ENCODE measurements around the gene MFAP4.

The MFAP4 gene

DNA sequence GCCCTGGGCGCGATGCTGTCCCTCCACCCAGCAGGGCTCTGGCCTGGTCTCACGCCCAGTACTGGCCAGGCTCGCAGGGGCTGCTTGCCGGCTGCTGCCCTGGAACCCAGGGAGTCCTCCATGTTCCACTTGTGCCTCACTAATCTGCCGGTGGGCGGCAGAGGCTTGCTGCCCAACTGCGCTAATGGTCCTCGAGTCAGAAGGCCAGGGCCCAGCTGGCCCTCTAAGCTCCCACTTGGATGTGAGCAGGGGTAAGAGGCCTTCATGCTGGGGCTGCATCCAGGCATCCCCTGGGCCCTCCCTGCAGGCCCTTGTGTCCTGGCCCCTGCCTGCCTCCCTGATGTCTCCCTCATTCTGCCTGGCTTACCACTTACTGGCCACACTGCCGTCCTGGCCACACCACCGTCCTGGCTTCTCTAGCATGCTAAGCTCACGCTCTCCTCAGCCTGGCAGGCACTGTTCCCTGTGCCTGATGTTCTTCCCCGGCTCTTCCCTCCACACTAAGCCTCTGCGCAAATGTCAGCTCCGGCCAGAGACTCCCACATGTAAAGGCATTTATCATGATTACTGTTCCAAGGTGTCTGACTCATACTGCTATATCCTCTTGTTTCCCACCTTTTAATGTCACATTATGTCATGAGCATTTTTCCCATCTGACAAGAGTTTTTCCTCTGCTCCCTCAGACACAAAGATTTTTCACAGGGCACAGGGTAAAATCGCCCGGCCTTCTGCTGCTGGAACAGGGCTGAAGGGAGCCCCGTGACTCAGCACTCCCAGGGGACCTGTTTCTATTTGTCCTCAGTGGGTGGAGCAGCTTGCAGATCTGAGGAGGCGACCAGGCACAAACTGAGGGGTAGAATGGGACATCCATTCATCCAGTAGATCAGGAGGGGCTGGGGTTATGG, 40.4 kb downstream of the MFAP4 start:
- DNase-seq: no peak

DNA sequence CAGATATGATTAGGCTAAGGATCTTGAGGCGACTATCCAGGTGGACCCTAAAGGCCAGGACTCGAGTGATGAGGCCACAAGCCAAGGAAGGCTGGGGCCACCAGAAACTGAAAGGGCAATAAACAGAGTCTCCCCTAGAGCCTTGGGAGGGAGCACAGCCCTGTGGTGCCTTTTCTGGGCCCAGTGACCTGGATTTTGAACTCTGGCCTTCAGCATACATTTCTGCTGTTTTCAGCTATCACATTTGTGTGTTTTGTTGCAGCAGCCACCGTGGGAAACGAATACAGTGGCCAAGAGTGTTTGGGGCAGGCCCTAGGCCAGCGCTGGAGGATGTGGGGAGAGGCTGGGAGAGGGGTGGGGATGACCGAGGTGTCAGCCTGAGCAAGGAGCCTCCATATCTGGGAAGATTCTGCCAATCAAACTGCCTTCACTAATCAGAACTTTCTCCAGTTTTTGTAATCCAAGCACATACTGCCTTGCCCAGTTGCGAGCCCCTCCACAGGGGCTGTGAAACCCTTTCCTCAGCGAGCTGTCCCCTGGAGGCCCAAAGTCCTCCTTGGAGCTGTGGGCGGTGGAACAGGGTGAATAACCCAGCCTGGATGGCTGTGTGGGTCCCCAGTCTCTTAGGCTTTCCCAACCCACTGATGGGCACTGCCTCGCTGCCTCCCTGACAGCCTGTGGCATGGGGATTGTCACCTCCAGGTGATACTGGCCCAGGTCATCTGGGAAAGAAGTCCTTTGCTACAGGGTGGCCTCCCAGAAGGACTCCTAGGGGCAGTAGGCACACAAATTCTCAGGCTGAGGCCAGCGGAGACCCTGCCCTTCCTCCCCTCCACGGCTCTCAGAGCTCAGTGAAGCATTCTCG, 41.3 kb downstream of the MFAP4 start:
- DNase-seq: no peak

DNA sequence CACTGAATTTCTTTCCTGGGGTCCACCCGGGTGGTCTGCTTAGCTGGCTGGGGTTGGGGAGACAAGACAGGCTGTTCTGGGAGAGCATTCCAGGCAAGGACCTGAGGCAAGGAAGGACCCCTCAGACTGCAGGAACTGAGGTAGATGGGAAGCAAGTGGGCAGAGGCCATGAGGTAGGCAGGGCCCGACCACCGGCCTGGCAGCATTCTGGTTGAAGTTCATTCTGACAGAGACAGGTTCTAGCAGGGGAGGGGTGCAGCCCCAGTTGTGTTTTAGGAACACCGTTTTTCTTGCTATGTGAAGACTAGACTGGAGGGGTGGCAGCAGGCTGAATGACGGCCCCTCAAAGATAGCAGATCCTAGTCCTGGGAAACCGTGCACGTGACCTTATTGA, 41.9 kb downstream of the MFAP4 start:
- DNase-seq: no peak

DNA sequence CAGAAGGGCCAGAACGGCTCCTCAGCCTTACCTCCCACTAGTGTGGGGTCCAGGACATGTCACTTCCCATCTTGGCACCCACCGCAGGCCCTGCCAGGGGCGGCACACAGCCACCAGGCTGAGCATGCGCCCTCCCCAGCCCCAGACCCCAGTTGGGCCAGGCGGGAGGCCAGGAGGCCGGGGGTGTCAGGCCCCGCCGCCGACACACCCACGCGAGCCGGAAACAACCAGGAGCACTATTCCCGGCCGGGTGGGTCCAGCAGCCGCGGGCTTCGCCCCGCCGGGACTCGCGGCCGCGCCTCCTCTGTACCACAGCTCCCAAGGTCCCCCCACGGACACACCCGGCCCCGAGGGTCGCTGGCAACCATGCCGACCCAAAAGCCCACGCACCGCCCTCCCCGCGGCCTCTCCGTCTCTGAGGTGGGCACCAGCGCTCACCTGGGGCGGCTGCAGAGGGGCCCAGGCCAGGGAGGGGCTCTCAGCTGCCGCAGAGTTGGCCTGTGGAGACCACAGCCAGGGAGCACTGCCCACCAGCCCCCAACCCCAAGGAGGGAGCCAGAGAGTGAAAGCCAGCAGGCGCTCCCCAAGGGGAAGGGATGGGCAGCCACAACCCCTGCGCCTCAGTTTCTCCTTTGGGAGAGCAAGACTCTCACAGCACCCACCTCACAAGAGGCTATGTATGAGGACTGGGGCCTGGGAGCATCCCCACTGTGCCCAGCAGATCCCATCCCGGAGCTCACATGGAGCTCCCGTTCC, 42.5 kb downstream of the MFAP4 start:
- DNase-seq: no peak

DNA sequence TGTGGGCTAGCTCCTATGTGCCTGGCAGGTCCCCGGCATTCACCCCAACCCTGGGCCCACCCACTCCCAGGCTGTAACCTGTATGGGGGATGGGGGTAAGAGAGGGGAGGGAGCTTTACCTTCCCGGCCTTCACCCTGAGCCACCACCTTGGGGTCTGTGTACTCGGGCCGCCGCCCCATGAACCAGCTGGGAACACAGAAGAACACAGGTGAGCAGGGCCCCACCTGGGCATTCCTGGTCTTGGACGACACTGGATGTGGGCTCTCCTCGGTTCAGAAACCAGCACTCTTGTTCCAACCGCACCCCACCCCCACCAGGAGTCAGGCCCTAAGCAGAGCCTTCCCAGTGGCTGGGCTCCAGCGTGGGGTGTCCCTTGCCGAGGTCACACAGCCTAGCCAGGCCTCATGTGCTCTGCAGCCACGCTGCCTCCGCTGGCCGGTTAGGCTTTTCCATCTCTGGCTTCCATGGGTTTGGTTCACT, 43.3 kb downstream of the MFAP4 start:
- no peak for DNase-seq

DNA sequence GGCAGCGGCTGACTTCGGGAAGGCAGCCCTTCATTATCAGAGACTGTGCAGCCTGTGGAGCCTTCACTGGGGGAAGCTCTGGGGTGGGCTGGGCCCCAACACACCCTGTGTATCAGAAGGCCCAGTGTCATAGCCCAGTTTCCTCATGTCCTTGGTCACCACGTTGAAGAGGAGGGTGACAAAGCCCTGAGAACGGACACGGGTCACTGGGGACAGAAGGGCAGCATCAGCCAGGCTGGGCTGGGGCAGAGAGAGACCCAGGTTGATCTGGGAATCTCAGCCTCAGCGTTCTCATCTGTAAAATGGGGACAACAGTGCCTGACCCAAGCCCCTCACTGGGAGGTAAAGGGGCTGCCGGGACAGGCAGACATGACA, 43.7 kb downstream of the MFAP4 start:
- DNase-seq: no peak

DNA sequence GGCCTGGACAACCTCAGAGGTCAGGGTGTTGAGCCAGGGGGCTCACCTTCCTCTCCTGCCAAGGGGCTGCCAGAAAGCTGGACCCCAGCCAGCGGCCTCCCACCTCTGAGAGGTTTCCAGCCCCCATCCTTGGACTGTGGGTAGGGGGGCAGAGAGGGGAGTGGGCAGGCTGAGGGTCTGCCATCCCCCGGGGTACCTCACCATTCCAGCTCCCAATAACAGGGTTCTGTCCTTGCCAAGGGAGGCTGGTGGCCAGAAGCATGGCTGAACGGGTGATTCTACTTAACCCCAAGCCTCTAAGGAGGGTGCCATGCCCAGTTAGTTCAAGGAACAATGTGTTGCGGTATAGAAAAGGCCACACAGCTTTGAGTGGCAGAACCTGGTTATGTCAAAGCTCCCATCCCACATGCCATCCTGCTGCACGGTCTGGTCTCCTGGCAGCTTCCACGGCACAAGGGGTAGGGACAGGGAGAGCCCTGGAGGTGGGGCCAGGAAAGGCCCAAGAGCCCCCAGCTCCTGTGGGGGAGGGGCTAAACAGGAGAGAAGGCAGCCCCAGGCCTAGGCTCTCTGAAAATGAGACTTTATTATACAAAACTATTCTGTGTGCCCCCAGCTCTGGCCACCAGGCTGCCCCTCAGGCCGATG, 44.3 kb downstream of the MFAP4 start:
- DNase-seq: no peak

DNA sequence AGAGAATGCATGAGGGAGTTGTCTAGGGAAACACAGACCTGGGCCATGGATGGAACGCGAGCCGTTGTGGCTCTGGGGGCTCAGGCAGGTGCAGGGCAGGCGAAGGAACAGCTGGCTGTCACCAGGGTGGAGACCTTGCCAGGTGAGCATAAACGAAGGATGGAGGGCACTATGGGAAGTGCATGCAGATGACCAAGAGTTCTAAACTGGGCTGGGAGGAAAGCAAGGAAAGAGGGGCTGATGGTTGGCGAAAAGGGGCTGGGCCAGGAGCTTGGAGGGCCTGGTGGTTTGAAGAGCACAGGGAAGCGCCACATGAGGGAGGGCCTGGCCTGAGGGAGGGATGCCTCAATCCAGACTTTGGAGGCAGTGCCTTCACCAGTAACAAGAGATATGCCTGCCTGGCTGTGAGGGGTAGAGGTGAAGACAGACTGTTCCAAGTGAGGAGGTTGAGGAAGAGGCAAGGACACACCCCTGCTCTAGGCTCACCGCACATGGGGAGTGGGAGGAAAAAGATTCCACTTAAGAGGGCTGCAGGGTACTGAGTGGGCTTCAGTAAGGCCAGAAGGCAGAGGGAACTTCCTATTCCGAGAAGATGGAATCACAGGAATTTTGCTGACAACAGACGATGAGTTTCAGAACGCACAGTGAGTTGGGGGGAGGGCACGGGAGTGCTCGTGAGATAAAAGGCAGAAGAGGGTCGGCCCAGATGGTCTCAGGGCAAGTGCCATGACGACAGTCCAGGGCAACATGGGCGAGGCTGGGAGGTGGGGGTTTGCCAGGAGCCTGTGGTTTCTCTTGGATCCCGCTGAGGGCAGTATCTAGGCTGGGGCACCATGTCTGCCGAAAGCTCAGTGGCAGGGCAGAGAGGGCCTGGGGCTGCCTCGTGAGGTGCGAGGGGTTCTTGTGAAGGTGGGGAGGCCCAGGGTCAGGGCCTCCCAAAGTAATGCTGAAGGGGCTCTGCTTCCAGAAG, 45.1 kb downstream of the MFAP4 start:
- no peak for DNase-seq

DNA sequence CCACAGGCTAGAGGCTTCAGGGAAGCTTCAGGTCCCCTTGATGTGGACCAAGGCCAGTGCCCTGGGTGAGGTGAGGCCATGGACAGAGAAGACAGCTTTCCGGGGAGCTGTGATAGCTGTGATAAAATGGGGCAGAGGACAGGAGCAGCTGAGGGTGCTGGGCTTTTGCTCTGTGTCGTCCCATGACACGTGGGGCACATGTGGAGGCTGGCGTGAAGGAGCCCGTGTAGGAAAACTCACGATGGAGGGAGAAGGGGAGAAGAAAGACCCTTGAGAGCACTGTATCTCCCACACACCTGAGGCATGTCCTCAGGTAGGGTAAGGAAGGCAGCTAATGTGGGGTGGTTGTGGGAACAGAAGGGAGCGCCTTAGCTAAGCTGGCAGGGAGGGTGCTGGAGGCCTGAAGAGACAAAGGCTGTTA, 45.8 kb downstream of the MFAP4 start:
- no peak for DNase-seq

DNA sequence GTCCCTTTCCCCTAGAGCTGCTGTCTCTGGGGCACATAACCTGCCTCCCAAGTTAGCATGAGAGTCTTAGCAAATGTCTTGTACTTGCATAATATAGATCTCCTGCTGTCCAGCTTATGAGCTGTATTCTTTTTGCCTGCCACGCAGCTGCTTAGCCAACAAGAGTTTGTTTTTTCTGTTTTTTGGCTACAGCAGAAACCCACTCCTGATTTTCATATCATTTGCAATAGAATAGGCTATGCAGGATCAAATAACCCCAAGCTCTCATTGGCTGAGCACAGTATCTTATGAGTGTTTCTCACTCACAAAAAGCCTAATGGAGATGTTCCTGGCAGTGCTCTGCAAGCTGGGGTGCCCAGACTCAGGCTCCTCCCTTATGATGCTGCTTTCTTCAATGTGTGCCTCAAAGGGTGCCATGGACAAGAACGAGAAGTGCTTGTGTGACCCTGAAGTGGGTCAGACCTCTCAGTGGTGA, 47.6 kb downstream of the MFAP4 start:
- DNase-seq: no peak

DNA sequence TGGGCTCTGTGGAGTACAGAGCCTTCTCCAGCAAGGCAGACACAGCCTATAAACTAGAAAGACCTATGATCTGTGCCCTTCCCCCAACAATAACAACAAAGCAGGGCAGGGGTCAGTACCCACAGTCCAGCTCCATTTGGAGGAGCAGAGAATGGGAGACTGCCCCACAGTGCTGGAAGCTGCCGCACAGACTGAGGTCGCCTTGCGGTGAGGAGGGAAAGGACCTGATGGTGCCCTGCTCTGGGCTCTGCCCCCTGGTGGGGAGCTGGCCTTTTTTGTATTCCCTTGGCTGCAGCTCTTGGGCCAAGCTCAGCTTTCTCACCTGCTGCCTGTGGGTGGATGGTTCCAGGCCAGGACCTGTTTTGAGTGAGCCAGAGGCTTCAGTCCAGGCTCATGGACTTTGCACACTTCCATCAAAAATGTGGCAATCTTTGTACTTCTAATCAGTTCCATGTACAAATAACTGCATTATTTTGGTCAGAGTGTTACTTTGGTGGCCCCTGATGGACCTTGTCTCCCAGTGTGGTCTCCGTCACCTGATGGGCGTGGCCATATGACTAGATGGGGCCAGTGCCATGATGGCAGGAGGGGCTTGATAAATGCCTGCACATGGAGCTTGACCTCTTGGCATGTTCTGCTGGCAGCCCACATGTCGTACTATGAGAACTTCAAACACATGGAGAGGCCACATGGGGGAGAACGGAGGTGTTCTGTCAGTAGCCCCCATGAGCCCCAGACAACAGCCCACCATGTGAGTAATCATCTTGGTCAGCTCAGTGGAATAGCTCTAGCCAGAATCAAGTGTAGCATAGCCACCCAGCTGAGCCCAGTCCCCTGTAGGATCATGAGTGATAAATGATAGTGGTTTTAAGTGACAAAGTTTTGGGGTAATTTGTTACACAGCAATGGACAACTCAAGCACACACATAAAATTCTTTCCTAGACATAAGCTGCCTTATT, 48.7 kb downstream of the MFAP4 start:
- DNase-seq: peak; percentile 75

DNA sequence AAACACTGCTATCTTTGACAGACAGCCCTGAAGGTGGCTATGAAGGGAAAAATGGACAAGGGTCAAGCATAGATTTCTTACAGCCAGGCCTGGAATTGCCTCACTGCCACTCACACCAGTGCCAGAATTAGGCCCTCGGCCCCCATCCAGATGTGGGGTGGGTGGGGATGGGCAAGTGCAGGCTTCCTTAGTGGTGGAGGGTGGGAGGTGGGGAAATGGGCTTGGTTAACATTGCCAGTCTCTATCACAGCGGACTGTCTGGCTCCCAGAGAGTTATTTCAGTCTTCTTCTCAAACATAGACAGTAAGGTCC, 49.3 kb downstream of the MFAP4 start:
- DNase-seq: no peak

DNA sequence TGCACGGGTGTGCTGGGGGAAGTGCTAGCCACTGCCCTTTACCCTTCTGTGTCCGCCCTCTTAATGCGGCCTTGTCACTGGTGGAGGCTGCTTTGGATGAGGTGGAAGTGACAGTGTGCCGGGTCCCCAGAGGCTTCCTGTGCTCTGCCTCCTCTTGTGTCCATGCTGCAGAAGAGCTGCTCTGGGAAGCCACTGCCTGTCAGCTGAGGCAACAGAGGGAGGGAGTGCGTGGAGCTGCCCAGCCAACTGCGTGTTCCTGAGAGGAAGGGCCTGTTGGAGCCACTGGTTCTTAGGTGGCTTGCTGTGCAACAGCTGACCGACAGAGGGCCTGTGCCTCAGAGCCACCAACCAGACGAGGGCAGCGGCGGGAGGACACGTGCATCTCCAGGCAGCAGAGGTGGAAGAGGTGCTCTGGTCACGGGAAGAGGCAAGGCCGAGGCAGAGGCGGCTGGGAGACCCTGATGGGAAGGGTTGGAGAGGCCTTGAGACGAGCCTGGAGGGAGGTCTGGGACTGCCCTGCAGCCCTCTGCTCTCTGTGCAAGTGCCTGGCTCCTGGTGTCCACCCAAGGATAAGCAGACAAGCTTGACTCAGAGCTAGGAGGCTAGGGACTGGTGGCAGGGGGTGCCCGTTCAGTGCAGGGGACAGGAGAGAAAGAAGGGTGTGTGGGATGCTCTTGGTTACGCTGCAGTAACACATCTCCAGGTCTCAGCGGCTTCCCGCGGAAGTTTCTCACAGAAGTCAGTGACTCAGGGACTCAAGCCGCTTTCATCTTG, 49.9 kb downstream of the MFAP4 start:
- DNase-seq: no peak

DNA sequence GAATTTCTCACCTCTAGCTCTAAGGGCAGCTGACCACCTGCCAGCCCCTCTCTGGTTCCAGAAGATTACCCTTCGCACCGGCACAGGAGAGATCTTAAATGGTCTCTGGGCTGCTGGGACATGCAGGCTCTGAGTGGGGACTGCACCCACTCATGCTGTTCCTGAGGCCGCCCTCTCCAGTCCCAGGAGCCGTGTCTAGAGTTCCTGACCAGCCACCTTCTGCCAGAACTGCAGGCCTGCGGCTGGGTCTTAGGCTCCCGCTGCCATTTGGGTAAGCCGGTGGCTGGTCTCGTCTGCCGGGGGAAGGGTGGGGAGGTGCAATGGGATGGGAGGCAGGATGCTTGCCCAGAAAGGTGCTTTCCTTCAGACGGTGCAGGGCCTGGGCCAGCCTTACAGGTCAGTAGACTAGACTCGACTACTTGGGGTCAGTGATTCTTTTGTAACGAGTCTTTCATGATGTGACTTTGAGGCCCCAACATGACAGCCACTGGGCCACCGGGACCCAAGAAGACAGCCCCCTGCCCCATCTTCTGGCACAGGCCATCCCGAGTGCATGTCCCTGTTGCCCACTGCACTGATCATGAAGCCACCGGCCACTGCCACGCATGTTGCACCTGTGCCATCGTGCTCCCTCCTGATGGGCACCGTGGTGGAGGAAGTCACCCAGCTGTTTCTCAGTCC, 50.9 kb downstream of the MFAP4 start:
- no peak for DNase-seq

DNA sequence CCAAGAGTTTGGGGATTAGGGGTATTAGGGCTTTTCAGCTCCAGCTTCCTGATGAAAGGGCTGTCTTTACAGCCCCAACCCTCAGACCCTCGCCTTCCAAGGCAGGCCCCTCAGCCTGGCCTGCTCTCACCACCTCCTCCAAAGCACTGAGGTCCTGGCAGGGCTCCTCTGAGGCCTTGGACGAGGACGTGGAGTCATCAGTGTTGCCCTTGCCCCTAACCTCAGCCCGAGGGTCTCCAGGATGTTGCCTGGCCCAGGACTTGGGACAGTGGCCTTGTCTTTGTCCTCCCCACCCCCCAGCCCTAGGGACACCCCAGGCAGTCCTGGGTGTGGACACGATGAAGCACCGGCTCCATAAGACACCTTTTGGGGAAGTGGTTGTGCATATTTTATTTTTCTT, 52.7 kb downstream of the MFAP4 start:
- DNase-seq: no peak

DNA sequence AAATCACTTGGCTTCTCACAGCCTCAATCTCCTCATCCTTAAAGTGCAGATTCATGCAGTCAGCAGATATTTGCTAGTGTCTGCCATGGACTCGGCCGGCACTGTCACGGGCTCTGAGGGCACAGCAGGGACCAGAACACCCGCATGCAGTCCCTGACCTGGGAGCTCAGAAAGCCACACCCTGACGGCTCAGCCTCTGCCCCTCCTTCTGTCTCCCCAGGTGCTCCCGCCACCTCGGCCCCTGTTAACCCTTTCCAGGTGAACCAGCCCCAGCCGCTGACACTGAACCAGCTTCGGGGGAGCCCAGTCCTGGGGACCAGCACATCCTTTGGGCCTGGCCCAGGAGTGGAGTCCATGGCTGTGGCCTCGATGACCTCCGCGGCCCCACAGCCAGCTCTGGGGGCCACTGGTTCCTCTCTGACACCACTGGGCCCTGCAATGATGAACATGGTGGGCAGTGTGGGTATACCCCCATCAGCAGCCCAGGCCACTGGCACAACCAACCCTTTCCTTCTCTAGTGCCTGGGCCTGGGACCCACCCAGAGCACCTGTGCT, 53.2 kb downstream of the MFAP4 start:
- no peak for DNase-seq
